ENCODE measurements around the gene SMARCA4. TPM values are rescaled to one million over a fixed set of nuclear protein-coding genes. Genes with fewer than 3 reads are reported as not detected.

The SMARCA4 gene
- total RNA-seq, 2 experiments from 2014 or later = 97.0 to 98.7 TPM

GRCh38 chr19:10962863-10963262, 2.0 kb downstream of the SMARCA4 start:
- H3K36me3 Mint-ChIP-seq (ENCODE audit: low read depth) = peaks cover 11% of the 10 kb centered on the region
- ATAC-seq = no peak
- peak overlapping the region; percentile 89 for H3K4me3 Mint-ChIP-seq
- TF ChIP-seq CTCF (IDR thresholded peaks at IDR 0.05) = no peak
- no peaks in the 10 kb centered on the region for H3K27me3 Mint-ChIP-seq
- peaks cover 40% of the 10 kb centered on the region for H3K4me1 Mint-ChIP-seq (ENCODE audit: low read depth)
- intact Hi-C loops (cut with micrococcal nuclease) = no loop called here
- DNase-seq = no peak
- ChIA-PET POLR2A (interaction anchor here (0.6 to 1.5 kb wide), 6 partner anchors 8 to 460 kb away, joined by 3 to 5 read pairs (median 3); partner anchors contain the start of genes LDLR and QTRT1), CTCF (interaction anchor here (1.6 to 2.6 kb wide), 2 partner anchors 21 to 26 kb away, joined by 7 to 9 read pairs; no protein-coding TSS in a partner anchor)
- peak overlapping the region; percentile 90 for H3K27ac Mint-ChIP-seq
- H3K9me3 Mint-ChIP-seq = no peaks in the 10 kb centered on the region

- POLR2A ChIA-PET = interaction anchor here (1.5 kb wide), 1 partner anchor 129 kb away, joined by 3 read pairs; no protein-coding TSS in a partner anchor
- H3K4me1 Mint-ChIP-seq (ENCODE audit: low read depth) = peaks cover 49% of the 10 kb centered on the region
- ATAC-seq (no peak), DNase-seq (no peak)
- no peaks in the 10 kb centered on the region for H3K9me3 Mint-ChIP-seq
- peak overlapping the region; percentile 89 for H3K4me3 Mint-ChIP-seq
- TF ChIP-seq CTCF (IDR thresholded peaks at IDR 0.05) = no peak
- H3K27ac Mint-ChIP-seq = peak overlapping the region; percentile 45
- CTCF ChIA-PET = interaction anchor here (1.6 to 2.6 kb wide), 2 partner anchors 22 to 27 kb away, joined by 7 to 9 read pairs; no protein-coding TSS in a partner anchor
- H3K36me3 Mint-ChIP-seq (ENCODE audit: low read depth) = peaks cover 11% of the 10 kb centered on the region
- H3K27me3 Mint-ChIP-seq = no peaks in the 10 kb centered on the region
- intact Hi-C loops (cut with micrococcal nuclease) = no loop called here
These were observed 3.0 kb downstream of the SMARCA4 start for GRCh38 chr19:10963865-10964264.

DNA sequence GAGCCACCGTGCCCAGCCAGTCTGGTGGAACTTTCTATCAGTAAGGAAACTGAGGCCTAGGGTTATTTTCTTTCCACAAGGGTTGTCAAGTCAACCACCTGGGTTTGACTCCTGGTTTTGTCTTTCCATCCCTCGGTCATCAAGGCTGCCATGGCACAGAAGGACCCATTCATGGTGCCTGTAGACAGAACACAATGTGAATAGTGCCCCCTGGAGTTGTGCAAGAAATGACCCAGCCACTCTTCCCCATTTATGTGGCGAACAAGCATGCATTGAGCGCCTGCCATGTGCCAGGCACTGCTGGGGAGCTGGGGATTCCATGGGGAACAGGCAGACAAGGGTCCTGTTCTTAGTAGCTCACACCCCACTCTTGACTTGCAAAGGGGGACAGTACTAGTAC, 4.1 kb downstream of the SMARCA4 start:
- CTCF ChIA-PET = interaction anchor here (2.1 to 2.6 kb wide), 2 partner anchors 21 to 29 kb away, joined by 7 to 9 read pairs; no protein-coding TSS in a partner anchor
- intact Hi-C loops (cut with micrococcal nuclease) = no loop called here
- H3K27me3 Mint-ChIP-seq = no peaks in the 10 kb centered on the region
- H3K4me3 Mint-ChIP-seq = no peak overlapping the region
- peaks cover 50% of the 10 kb centered on the region for H3K4me1 Mint-ChIP-seq (ENCODE audit: low read depth)
- H3K27ac Mint-ChIP-seq = no peak overlapping the region
- peak; percentile 16 for TF ChIP-seq CTCF (IDR thresholded peaks at IDR 0.05)
- ATAC-seq (no peak), DNase-seq (no peak)
- peaks cover 11% of the 10 kb centered on the region for H3K36me3 Mint-ChIP-seq (ENCODE audit: low read depth)
- POLR2A ChIA-PET = interaction anchor here (0.6 to 1.4 kb wide), 4 partner anchors 23 to 125 kb away, joined by 3 read pairs; partner anchors contain the start of gene LDLR
- H3K9me3 Mint-ChIP-seq = no peaks in the 10 kb centered on the region

DNA sequence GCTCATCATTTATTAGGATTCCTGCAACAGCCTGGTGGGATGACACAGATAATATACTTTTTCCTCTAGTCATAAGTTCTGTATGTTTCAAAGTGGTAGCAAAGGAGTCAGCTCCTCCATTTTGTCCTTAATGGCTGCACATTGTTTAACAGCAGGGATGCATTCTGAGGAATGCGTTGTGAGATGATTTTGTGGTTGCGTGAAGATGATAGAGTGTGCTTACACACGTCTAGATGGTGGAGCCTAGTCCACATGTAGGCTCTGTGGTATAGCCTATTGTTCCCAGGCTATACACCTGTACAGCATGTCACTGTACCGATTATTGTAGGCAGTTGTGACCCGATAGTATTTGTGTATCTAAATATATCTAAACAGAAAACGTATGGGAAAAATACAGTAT, 4.6 kb downstream of the SMARCA4 start:
- no peaks in the 10 kb centered on the region for H3K9me3 Mint-ChIP-seq
- TF ChIP-seq CTCF (IDR thresholded peaks at IDR 0.05) = no peak
- no peaks in the 10 kb centered on the region for H3K27me3 Mint-ChIP-seq
- no peak overlapping the region for H3K4me3 Mint-ChIP-seq
- ChIA-PET POLR2A (interaction anchor here (0.8 to 1.4 kb wide), 2 partner anchors 32 to 124 kb away, joined by 3 read pairs; partner anchors contain the start of gene LDLR), CTCF (interaction anchor here (2.1 kb wide), 1 partner anchor 21 kb away, joined by 7 read pairs; no protein-coding TSS in a partner anchor)
- H3K4me1 Mint-ChIP-seq (ENCODE audit: low read depth) = peaks cover 53% of the 10 kb centered on the region
- intact Hi-C loops (cut with micrococcal nuclease) = no loop called here
- ATAC-seq = no peak
- no peak for DNase-seq
- no peak overlapping the region for H3K27ac Mint-ChIP-seq
- H3K36me3 Mint-ChIP-seq (ENCODE audit: low read depth) = peaks cover 11% of the 10 kb centered on the region

GRCh38 chr19:10966809-10967208, 6.0 kb downstream of the SMARCA4 start:
- no peak for DNase-seq
- no peak overlapping the region for H3K27ac Mint-ChIP-seq
- peaks cover 11% of the 10 kb centered on the region for H3K36me3 Mint-ChIP-seq (ENCODE audit: low read depth)
- H3K9me3 Mint-ChIP-seq = no peaks in the 10 kb centered on the region
- no peak for TF ChIP-seq CTCF (IDR thresholded peaks at IDR 0.05)
- H3K27me3 Mint-ChIP-seq = no peaks in the 10 kb centered on the region
- CTCF ChIA-PET = interaction anchor here (0.7 to 2.1 kb wide), 3 partner anchors 22 to 31 kb away, joined by 3 to 9 read pairs (median 7); no protein-coding TSS in a partner anchor
- no peak overlapping the region for H3K4me3 Mint-ChIP-seq
- H3K4me1 Mint-ChIP-seq (ENCODE audit: low read depth) = peaks cover 55% of the 10 kb centered on the region
- intact Hi-C loops (cut with micrococcal nuclease) = no loop called here
- POLR2A ChIA-PET = interaction anchor here (0.6 kb wide), 1 partner anchor 169 kb away, joined by 3 read pairs; no protein-coding TSS in a partner anchor
- ATAC-seq = no peak

Data from activated CD8-positive, alpha-beta T cell treated with anti-CD3 and anti-CD28 coated beads for 36 hours (primary cell).